Neutrophil (primary cell): Measurements from ENCODE around the gene PHKA2.

Source experiments
- H3K27ac ChIP-seq: fragments of 200-600 bp; sonication (generic); 2 replicates; pipeline ENCODE4 v1.5.1; 2016; ENCODE audit warnings: mild to moderate bottlenecking, moderate library complexity
- H3K27me3 ChIP-seq: fragments of 200-600 bp; sonication (generic); 2 replicates; pipeline ENCODE4 v1.6.0; 2016; ENCODE audit warnings: mild to moderate bottlenecking
- H3K36me3 ChIP-seq: fragments of 200-600 bp; sonication (generic); 2 replicates; pipeline ENCODE4 v1.5.1; 2017
- H3K4me1 ChIP-seq, 2 experiments: fragments of 200-600 bp in 1 of 2; sonication (generic) in 1 of 2; 1 replicate in 1 of 2; 2 replicates in 1 of 2; pipeline versions ENCODE4 v1.5.1 to v1.6.1; 2013 to 2016; ENCODE audit warnings: low read depth in 1 of 2, low read length in 1 of 2, mild to moderate bottlenecking in 1 of 2, moderate library complexity in 1 of 2; ENCODE audit not compliant: control insufficient read depth in 1 of 2, insufficient read depth in 1 of 2
- H3K4me3 ChIP-seq, 2 experiments: fragments of 200-600 bp in 1 of 2; sonication (generic) in 1 of 2; 1 replicate in 1 of 2; 2 replicates in 1 of 2; pipeline ENCODE4 v1.5.1; 2013 to 2016; ENCODE audit warnings: low read depth in 1 of 2, low read length in 1 of 2, mild to moderate bottlenecking in 1 of 2, moderate library complexity in 1 of 2
- H3K9me3 ChIP-seq: fragments of 200-600 bp; sonication (generic); 2 replicates; pipeline ENCODE4 v1.5.1; 2016
- CTCF ChIP-seq: fragments of 200-600 bp; sonication (generic); IDR thresholded peaks from 2 replicates; pipeline ENCODE4 v1.5.1; 2016; ENCODE audit warnings: antibody characterized with exemption

The PHKA2 gene

GRCh38 chrX:18879144-18879543 is 104.8 kb downstream of the PHKA2 start:
- no peaks in the 10 kb centered on the region for H3K27me3 ChIP-seq
- H3K9me3 ChIP-seq: no peaks in the 10 kb centered on the region
- H3K4me1 ChIP-seq: no peaks in the 10 kb centered on the region
- H3K4me3 ChIP-seq: no peak overlapping the region
- TF ChIP-seq CTCF: no peak
- H3K36me3 ChIP-seq: no peaks in the 10 kb centered on the region
- H3K27ac ChIP-seq: no peak overlapping the region

GRCh38 chrX:18877469-18877868 is 106.4 kb downstream of the PHKA2 start:
- Histone ChIP-seq H3K4me1 (no peaks in the 10 kb centered on the region), H3K4me3 (no peak overlapping the region), H3K27me3 (no peaks in the 10 kb centered on the region), H3K27ac (no peak overlapping the region), H3K36me3 (no peaks in the 10 kb centered on the region), H3K9me3 (no peaks in the 10 kb centered on the region)
- TF ChIP-seq CTCF: no peak

GRCh38 chrX:18875256-18875878 is 108.5 kb downstream of the PHKA2 start:
- H3K36me3 ChIP-seq: no peaks in the 10 kb centered on the region
- no peak for TF ChIP-seq CTCF
- no peak overlapping the region for H3K4me3 ChIP-seq
- no peaks in the 10 kb centered on the region for H3K9me3 ChIP-seq
- H3K27ac ChIP-seq: no peak overlapping the region
- no peaks in the 10 kb centered on the region for H3K4me1 ChIP-seq
- H3K27me3 ChIP-seq: no peaks in the 10 kb centered on the region

- Histone ChIP-seq H3K4me1 (no peaks in the 10 kb centered on the region), H3K4me3 (no peak overlapping the region), H3K9me3 (no peaks in the 10 kb centered on the region), H3K27me3 (no peaks in the 10 kb centered on the region), H3K36me3 (no peaks in the 10 kb centered on the region), H3K27ac (no peak overlapping the region)
- TF ChIP-seq CTCF: no peak
These were observed 109.2 kb downstream of the PHKA2 start for GRCh38 chrX:18874560-18875255.

GRCh38 chrX:18873836-18874235 is 110.1 kb downstream of the PHKA2 start:
- no peak overlapping the region for H3K4me3 ChIP-seq
- no peaks in the 10 kb centered on the region for H3K4me1 ChIP-seq
- no peaks in the 10 kb centered on the region for H3K27me3 ChIP-seq
- no peaks in the 10 kb centered on the region for H3K36me3 ChIP-seq
- no peak for TF ChIP-seq CTCF
- H3K27ac ChIP-seq: no peak overlapping the region
- no peaks in the 10 kb centered on the region for H3K9me3 ChIP-seq
